ENCODE measurements around the gene XXYLT1. TPM values are rescaled to one million over a fixed set of nuclear protein-coding genes. Genes with fewer than 3 reads are reported as not detected.

XXYLT1 gene
- polyA plus RNA-seq, 1 donor (not counting 4 experiments of a cell fraction or from before 2014, with no cell fraction given) = 11.1 TPM

- Histone ChIP-seq H3K27ac (ENCODE audit: control insufficient read depth, insufficient read depth, low read length) (no peak overlapping the region), H3K27me3 (ENCODE audit: control insufficient read depth, extremely low read depth, insufficient read depth, low read length) (no peaks in the 10 kb centered on the region), H3K9me3 (ENCODE audit: control insufficient read depth, low read depth, low read length) (peaks cover 3% of the 10 kb centered on the region), H3K4me1 (ENCODE audit: control insufficient read depth, extremely low read depth, insufficient read depth, low read length) (peaks cover 11% of the 10 kb centered on the region), H3K79me2 (ENCODE audit: control insufficient read depth, insufficient read depth, low read length) (no peaks in the 10 kb centered on the region), H4K20me1 (ENCODE audit: control insufficient read depth, extremely low read depth, insufficient read depth, low read length) (no peaks in the 10 kb centered on the region), H2AFZ (ENCODE audit: control insufficient read depth, low read length) (no peak overlapping the region), H3K9me1 (ENCODE audit: control insufficient read depth, extremely low read depth, insufficient read depth, low read length) (no peaks in the 10 kb centered on the region), H3K4me3 (ENCODE audit: control insufficient read depth in 2 of 3, extremely low read depth in 1 of 3, insufficient read depth in 2 of 3, low read depth in 1 of 3, low read length in 3 of 3) (no peak overlapping the region), H3K36me3 (ENCODE audit: control insufficient read depth in 2 of 2, extremely low read depth in 1 of 2, insufficient read depth in 2 of 2, low read length in 2 of 2) (no peaks in the 10 kb centered on the region), H3K9ac (ENCODE audit: control insufficient read depth, extremely low read depth, insufficient read depth, low read length) (no peak overlapping the region), H3K4me2 (ENCODE audit: control insufficient read depth, extremely low read depth, insufficient read depth, low read depth, low read length) (no peak overlapping the region)
- dilution Hi-C loops (cut with MboI; ENCODE audit: extremely low pct_ligation_motif_present, low sequenced_read_pairs) = no loop called here
- no peak for DNase-seq (ENCODE audit: low read depth, low spot score)
- FAIRE-seq = no peak
- TF ChIP-seq EZH2 (IDR thresholded peaks at IDR 0.05; ENCODE audit: low read length) (no peak), CTCF (optimal IDR thresholded peaks at IDR 0.05 in 1 of 3, IDR thresholded peaks at IDR 0.05 in 1 of 3, conservative IDR thresholded peaks at IDR 0.05 in 1 of 3; ENCODE audit: extremely low read depth in 1 of 3, insufficient read depth in 2 of 3, low read length in 3 of 3) (peak; percentile 75 to 95 (median 92))
Measured at GRCh38 chr3:195106418-195106906, 164.5 kb downstream of the XXYLT1 start.

GRCh38 chr3:195105841-195106417 lies 165.0 kb downstream of the XXYLT1 start:
- Histone ChIP-seq H3K9ac (ENCODE audit: control insufficient read depth, extremely low read depth, insufficient read depth, low read length) (no peak overlapping the region), H3K9me1 (ENCODE audit: control insufficient read depth, extremely low read depth, insufficient read depth, low read length) (no peaks in the 10 kb centered on the region), H3K27ac (ENCODE audit: control insufficient read depth, insufficient read depth, low read length) (no peak overlapping the region), H3K36me3 (ENCODE audit: control insufficient read depth in 2 of 2, extremely low read depth in 1 of 2, insufficient read depth in 2 of 2, low read length in 2 of 2) (no peaks in the 10 kb centered on the region), H3K79me2 (ENCODE audit: control insufficient read depth, insufficient read depth, low read length) (no peaks in the 10 kb centered on the region), H3K4me3 (ENCODE audit: control insufficient read depth in 2 of 3, extremely low read depth in 1 of 3, insufficient read depth in 2 of 3, low read depth in 1 of 3, low read length in 3 of 3) (no peak overlapping the region), H3K4me2 (ENCODE audit: control insufficient read depth, extremely low read depth, insufficient read depth, low read depth, low read length) (no peak overlapping the region), H4K20me1 (ENCODE audit: control insufficient read depth, extremely low read depth, insufficient read depth, low read length) (no peaks in the 10 kb centered on the region), H3K27me3 (ENCODE audit: control insufficient read depth, extremely low read depth, insufficient read depth, low read length) (no peaks in the 10 kb centered on the region), H2AFZ (ENCODE audit: control insufficient read depth, low read length) (no peak overlapping the region), H3K4me1 (ENCODE audit: control insufficient read depth, extremely low read depth, insufficient read depth, low read length) (peaks cover 16% of the 10 kb centered on the region), H3K9me3 (ENCODE audit: control insufficient read depth, low read depth, low read length) (peaks cover 3% of the 10 kb centered on the region)
- DNase-seq (ENCODE audit: low read depth, low spot score) (no peak), FAIRE-seq (no peak)
- dilution Hi-C loops (cut with MboI; ENCODE audit: extremely low pct_ligation_motif_present, low sequenced_read_pairs) = no loop called here
- no peak for TF ChIP-seq EZH2 (IDR thresholded peaks at IDR 0.05; ENCODE audit: low read length)
- TF ChIP-seq CTCF (optimal IDR thresholded peaks at IDR 0.05 in 1 of 3, IDR thresholded peaks at IDR 0.05 in 1 of 3, conservative IDR thresholded peaks at IDR 0.05 in 1 of 3; ENCODE audit: extremely low read depth in 1 of 3, insufficient read depth in 2 of 3, low read length in 3 of 3) = no peak
